Measurements from ENCODE around the gene MYO7B. TPM values are rescaled to one million over a fixed set of nuclear protein-coding genes. Genes with fewer than 3 reads are reported as not detected.
"Not testable (repeated sequence)": the region's sequence is repeated elsewhere in the genome, so short reads cannot be mapped to it uniquely, and the experiment has no call there.

Gene MYO7B
- total RNA-seq, 4 donors from 2014 or later = 0.12 to 1.3 (median 0.42) TPM

DNA sequence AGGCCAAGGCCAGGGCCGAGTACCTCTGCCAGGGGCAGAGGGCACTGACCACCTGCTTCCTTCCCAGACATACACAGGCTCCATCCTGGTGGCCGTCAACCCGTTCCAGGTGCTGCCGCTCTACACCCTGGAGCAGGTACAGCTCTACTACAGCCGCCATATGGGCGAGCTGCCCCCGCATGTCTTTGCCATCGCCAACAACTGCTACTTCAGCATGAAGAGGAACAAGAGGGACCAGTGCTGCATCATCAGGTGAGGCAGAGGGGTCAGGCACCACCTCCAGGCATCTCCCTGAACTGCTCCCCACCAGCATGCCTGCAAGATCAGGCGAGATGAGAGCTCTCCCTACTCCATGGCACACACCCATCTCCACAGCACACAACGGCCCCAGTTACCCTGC is 31.1 kb downstream of the MYO7B start:
- no peak for TF ChIP-seq CTCF (IDR thresholded peaks at IDR 0.05)
- no peak for DNase-seq (ENCODE audit: low spot score)
- ATAC-seq (ENCODE audit: low FRiP score) = no peak

DNA sequence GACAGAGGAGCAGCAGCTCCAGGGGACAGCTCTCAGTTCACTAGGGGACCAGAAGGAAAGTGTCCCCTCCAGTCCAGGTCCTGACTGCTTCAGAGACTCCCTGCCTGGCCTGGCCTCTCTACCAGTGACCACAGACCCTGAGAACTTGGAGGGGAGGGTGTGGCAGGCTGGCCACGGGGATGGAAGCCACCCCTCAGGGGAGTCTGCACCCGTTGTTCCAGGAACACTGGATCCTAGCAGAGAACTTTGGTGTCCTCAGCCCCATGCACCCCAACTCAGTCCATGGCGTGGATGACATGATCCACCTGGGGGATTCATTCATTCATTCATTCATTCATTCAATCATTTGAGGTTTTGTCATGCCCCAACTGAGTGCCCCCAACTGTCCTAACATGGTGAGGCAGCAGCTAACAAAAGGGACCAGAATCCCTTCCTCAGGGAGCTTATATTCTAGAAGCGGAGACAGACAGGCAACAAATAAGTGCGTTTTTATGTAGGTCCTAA is 31.9 kb downstream of the MYO7B start:
- no peak for TF ChIP-seq CTCF (IDR thresholded peaks at IDR 0.05)
- DNase-seq (ENCODE audit: low spot score) (no peak), ATAC-seq (ENCODE audit: low FRiP score) (no peak)

GRCh38 chr2:127568128-127568527 is 32.6 kb downstream of the MYO7B start:
- ATAC-seq (ENCODE audit: low FRiP score) = no peak
- no peak for TF ChIP-seq CTCF (IDR thresholded peaks at IDR 0.05)
- no peak for DNase-seq (ENCODE audit: low spot score)

GRCh38 chr2:127569666-127570065 is 34.2 kb downstream of the MYO7B start:
- no peak for ATAC-seq (ENCODE audit: low FRiP score)
- no peak for DNase-seq (ENCODE audit: low spot score)
- TF ChIP-seq CTCF (IDR thresholded peaks at IDR 0.05) = no peak

DNA sequence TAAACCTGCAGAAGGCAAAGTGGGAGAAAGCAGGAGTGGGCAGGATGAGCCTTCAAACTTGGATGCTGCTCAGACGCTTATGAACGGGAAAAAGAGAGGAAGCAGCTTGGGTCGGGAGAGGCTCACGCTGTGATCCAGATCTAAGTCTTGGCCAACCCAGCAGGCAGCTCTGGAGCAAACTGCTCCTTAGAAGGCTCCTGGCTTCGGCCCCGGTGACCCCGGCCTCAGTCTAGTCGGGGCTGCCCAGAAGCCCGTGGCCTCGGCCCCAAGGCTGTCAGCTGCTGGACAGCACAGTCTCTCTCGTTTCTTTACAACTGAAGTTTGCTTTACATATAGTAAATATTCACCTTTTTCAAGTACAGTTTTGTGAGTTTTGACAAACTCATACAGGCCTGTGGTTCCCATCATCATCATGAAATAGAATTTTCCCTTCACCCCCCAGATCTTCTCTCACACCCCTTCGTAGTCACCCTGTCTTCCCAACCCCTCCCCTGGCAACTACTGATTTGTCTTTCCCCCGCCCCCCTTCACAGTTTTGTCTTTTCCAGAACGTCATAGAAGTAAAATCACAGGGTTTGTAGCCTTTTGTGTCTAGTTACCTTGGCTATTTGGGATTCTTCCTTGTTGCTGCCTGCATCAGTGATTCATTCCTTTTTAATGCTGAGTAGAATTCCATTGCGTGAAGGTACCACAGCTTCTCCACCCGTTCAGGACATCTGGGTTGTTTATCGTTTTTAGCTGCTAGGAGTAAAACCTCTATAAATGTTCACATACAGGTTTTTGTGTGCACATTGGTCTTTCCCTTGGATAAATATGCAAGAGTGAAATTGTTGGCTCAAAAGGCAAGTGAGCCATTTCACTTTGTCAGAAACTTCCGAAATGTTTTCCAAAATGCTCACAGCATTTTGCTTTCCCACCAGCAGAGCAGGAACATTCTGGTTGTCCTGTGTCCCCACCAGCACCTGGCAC is 35.1 kb downstream of the MYO7B start:
- no peak for ATAC-seq (ENCODE audit: low FRiP score)

GRCh38 chr2:127572352-127572751 is 36.9 kb downstream of the MYO7B start:
- not testable (repeated sequence) for DNase-seq (ENCODE audit: low spot score); ATAC-seq (ENCODE audit: low FRiP score)

More for the DNA sequence above, 35.1 kb downstream of the MYO7B start:
- no peak for DNase-seq (ENCODE audit: low spot score)
- no peak for TF ChIP-seq CTCF (IDR thresholded peaks at IDR 0.05)

DNA sequence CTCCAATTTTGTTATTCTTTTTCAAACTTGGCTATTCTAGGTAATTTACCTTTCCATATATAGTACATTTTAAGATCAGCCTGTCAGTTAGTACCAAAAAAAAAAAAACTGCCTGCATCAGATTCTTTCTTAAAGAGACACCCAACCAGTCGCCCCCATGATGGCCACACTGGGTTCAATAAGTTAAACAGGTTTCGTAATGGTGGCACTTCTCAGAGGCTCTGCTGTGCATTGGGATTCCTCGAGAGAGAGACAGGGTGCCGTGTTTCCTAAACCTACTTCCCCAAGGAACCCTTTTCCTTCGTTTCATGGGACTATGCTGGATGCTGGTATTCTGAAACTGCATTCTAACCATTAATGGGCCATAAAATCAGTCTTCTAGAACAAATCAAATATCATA is 37.4 kb downstream of the MYO7B start:
- no peak for ATAC-seq (ENCODE audit: low FRiP score)
- no peak for TF ChIP-seq CTCF (IDR thresholded peaks at IDR 0.05)
- DNase-seq (ENCODE audit: low spot score) = no peak

Measured in omental fat pad (tissue), 4 donors.